GM21529 (cell line): ENCODE results near the gene FLRT2.

Source experiments
- ATAC-seq: cut with Tn5 transposase; IDR thresholded peaks from one replicate; pipeline ENCODE4 v1.9.1; 2021; ENCODE audit not compliant: unreplicated experiment

FLRT2 gene

DNA sequence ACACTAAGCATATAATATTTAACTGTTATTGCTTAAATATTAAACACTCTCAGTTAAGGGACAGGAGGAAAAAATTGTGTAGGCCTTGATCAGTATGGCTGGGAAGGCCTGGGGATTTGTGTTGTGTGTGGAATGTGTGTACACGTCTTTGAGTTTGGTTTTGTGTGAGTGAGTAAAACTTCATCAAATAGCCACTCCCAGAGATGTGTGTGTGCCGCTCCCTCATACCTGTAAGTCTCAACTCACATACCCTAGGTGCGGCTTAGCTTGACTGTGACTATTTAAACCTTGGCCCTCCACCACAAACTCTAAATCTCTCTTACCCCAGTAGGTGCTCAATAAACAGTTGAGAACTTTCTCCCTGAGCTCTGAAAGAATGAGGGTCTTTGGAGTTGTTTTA is 64.3 kb downstream of the FLRT2 start:
- ATAC-seq = no peak

DNA sequence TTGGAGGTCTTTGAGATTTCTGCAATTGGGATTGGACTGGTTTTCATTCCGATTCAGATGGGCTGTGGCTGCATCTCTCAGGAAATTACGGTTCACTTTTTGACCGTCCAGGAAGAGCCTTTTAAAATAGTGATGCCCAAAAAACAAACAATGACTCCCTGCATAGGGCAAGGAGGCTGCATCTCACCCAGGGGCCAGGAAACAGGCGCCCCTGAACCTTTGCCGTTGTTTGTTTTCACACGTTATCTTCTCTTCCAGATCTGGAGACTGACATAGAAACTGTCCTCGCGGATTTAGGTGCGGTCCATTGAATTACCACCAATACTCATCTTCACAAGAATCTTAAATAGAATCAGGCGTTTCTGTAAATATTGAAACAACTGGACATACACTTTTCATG is 66.0 kb downstream of the FLRT2 start:
- no peak for ATAC-seq

DNA sequence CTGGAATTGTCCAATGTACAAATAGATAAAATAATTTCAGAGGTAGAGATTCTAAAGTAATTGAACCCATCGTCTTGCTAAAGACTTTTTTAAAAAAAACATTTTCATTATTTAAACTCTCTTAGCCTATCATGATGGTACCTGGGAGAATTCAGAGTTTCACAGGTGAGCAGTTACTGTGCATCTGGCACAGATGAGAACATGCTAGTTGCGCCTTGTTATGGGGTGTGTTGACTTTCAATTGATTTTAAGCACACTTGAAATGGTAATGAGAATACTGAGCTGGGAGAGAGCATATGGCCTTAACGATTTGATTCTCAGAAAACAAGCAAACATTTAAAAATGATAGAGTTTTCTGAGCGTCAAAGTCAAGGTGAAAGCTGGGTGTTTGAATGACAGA is 66.6 kb downstream of the FLRT2 start:
- no peak for ATAC-seq

DNA sequence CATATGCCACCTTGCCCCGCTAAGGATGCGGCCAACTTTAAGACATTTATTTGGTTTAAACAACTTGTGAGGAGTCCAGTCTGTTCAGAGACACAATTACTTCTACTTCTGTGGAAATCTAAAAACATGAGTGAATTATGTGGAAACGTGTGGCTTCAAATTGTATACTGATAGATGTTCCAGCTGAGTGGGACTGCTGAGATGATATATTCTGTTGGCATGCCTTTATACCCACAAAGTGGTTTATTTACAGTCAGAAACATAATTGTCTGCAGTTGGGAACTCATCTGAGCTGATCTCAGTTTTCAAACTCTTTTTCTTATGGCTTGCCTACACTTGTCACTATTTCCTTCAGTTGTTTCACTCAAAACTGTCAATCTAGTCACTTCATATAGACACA is 67.8 kb downstream of the FLRT2 start:
- ATAC-seq = no peak

DNA sequence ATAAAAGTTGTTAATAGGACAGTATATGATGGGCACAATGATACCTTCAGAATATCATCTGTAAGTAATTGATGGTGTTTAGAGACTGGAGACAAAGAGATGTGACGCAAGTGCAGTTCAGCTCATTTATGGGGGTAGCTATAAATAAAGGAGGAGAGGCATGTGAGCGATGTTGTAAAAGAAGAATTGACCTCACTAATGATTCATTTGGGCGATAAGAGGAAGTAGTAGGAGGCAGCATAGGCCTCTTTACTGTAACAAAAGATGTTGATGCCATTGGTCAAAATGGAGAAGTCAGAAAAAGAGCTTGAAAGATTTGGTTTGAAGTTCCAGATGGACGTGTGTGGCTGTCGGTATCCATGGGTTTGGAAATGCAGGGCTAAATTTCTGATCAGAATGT is 70.0 kb downstream of the FLRT2 start:
- no peak for ATAC-seq

DNA sequence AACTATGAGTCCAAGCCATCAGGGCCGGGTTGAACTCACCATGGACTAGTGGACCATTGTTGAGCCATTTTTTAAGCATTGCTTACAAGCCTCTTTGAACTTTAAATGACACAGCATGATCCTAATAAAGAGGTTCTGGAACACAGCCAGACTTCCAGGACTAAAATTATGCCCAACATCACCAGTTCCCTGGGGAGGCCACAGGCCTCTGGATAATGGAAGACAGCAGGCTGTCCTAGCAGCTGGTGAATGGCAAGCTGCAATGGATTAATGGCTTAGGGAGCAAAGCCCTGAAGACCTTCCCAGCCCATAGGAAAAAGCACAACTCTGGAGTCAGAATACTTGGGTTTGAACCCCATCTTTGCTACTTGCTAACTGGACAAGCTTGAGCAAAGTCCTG is 71.3 kb downstream of the FLRT2 start:
- ATAC-seq = no peak

DNA sequence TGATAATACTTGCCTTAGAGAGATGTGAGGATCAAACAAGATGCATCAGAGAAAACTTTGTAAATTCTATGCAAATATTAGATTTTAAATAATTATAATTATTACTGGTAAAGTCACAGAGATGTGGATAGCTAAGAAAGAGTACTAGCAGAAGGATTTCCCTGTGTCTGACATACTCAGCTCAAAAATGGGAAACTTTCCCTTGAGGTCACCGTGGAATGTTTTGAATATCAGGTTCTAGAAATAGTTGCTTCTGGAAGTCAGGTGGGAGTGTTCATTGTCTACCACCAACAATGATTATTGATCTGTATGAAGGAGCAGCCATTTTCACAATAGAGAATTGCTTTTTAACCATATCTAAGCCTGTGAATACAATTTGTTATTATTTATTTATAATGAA is 71.7 kb downstream of the FLRT2 start:
- ATAC-seq = no peak

DNA sequence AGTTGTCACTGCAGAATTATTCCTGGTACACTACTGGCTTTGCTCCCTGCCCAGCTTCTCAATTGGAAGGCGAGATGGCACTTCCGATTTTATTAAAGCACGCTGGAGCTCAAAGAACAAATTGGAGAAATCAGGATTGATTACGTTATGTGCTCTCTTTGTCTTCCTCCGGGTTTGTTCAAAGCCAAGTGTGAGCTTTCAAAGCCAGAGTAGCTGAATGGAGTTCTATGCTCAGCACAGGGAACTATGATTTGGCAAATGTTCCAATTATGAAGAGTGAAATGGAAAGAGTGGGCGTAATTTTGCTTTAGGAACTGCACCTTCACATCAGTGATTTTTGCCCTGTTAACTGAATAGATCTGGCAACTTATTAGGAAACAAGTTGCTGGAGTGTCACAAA is 72.4 kb downstream of the FLRT2 start:
- no peak for ATAC-seq

DNA sequence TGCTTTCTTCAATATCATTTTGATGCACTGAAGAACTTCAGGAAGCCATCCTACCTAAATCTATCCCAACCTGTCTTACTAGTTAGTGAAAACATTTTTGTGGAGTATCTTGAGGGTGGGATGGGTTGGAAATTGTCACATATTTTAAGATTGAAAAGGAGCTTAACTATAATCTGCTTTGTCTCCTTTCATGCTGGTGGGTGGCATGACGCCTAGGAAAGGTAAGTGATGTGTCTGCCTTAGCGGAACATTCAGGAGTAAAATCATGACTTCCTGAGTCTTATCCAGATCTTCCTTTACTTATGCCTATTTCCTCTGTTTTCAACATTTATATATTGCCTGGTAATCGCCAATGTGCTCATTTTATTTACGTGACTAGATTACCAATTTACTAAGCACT is 74.1 kb downstream of the FLRT2 start:
- no peak for ATAC-seq

DNA sequence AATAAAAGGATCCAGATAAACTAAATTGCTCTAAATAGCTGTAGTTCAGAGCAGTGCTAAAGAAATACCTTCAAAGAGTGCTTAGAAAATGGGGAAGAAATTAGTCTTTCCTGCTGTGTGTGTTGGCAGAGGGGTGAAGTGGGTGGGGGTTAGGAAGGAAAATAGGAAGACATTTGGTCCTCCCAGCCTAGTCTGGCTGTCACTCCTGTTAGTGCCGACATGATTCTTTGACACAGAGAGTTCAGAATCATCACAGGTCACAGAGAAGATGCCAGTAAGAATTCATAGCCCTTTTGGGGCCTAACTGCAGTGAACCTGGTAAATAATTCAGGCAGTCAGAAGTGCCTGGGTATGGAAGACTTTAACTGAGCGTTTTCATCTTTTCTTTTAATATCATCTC is 74.8 kb downstream of the FLRT2 start:
- no peak for ATAC-seq

DNA sequence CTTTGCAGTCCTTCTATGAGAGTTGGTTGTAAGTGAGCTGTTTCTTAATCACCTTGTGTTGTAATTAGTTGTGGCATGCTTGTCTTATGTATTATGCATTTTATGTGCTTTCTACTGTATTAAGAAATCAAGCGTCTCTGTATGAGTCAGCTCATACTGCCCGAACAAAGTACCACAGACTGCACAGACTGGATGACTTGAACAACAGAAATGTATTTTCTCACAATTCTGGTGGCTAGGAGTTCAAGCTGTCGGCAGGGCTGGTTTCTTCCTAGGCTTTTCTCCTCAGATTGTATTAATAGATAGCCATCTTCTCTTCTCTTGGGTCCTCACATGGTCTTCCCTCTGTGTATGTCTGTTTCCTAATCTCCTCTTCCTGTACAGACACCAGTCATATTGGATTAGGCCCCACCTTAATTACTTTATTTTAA is 77.7 kb downstream of the FLRT2 start:
- ATAC-seq = no peak

DNA sequence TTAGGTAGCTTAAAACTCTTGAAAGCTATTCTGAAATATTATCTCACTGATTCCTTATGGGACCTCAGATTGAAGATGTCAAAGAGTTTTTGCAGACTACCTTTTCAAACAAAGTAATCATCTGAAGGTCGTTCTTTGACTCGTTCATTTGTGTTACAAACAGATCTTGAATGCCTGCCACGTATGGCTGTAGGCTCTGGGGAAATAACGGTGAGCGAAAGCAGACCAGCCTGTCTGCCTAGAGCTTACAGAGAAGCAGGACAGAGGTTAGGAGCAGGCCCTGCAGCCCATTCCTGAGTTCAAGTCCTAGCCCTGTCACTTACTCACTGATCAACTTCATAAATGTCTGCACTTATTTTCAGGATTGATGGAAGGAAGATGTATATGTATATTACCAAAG is 83.6 kb downstream of the FLRT2 start:
- no peak for ATAC-seq

DNA sequence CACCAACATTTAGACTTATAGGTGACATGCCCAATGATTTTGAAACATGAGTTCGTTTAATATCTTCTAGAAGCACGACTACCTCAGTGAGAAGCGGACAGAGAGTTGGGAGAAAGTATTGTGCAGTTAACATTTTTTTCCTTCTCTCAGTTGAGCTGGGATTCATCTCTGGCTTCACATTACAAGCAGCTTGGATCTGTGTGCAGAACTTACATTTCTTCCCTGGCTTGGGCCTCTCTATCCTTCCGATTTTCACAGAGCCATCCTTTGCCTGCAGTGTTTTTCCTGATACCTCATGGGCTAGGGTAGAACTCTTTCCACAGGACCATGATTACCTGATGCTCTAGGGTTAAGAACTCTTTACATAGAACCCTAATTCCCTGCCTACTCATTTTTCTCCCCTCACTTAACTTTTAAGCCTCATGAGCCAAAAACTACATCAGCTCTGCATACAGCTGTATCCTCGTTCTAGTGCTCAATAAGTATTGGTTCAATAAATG is 86.5 kb downstream of the FLRT2 start:
- no peak for ATAC-seq

DNA sequence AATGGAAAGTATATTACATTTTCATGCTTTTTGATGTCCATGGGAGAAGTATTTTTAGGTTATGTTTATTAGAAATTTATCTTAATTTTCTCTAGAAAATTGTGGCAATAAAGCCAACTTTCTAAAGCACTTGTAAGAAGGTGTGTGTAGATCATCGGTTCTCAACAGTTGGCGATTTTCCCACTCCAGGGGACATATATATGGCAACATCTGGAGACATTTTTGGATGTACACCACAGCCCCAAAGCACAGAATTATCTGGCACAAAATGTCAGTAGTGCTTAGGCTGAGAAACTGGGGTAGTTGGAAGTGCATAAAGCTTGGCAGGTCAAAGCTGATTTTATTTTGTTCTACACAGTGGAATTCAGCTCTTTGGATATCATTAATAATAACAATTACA is 86.9 kb downstream of the FLRT2 start:
- no peak for ATAC-seq

DNA sequence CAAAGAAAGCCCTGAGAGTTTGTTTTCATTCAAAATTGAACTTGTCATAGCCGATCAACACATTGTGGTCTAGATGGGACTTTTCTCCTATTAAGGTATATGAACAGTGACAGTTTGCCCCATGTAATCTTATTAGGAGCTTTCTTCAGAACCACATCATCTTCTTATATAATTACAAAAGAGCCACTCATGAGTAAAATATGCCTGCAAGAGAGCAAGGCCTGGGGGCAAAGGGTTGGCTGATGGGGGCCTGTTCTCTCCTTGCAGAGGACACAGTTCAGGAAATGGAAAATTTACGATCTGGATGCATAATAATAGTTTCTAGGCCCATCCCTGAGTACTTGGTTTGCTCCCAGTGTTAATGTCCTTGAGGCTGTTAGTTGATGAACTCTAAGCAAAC is 87.8 kb downstream of the FLRT2 start:
- no peak for ATAC-seq

DNA sequence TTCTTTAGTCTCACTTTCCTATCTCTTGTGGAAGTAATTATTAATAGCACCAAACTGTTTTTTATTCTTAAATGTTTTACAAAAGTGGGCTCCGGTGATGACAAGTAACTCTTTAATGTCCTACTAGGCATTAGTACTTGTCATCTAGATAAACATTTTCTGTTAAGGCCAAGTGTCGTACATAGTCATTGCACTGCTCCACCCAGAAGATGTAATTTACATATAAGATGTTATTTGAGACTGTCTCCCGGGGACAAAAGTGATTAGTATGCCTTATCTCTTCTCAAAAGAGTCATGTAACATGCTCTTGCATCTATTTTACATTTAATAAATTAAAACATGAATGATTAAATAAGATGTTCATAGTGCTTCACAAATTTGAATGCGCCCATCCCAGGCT is 88.4 kb downstream of the FLRT2 start:
- ATAC-seq = no peak

DNA sequence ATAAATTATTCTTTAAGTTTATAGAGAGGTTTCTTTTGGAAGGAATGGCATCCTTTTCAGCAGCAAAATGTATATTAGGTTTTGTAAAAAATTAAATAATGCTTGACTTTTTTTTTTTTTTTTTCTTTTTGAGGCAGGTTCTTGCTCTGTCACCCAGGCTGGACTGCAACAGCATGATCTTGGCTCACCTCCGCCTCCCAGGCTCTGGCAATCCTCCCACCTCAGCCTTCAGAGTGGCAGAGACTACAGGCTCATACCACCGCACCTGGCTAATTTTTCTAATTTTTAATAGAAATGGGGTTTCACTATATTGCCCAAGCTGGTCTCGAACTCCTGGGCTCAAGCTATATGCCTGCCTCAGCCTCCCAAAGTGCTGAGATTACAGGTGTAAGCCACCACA is 89.0 kb downstream of the FLRT2 start:
- no peak for ATAC-seq

DNA sequence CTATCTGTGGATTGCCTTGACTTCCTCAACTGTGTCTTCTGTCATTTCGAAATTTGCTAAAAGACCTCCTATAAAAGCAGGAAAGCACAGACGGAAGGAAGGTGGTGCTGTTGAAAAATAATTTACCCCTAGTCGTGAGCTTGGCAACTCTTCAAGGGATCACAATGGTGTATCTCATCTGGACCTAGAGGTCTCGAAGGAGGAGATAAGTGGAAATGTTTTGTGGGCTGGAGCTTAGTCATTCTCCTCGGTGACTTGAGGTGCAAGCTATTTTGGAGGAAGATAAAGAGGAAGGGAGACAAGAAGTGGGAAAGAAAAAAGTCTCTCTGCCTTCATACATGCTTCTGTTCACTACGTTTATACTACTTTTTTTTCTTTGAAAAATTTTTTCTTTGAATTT is 89.9 kb downstream of the FLRT2 start:
- ATAC-seq = no peak

DNA sequence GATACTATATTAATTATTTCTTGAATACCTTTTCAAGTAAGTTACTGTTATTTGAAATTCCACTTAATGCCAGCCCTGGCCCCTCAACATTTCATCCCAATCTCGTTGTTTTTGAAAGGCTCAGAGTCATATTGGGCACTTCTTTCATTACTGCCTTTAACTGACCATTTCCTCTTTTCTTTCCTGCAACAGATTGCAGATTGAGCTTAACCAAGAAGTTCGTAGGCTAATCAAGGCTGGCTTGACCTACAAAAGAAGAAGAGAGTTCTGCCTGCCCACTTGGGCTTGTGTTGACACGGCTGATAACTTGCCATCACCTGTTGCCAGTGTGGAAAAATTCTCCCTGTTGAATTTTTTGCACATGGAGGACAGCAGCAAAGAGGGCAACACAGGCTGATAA is 91.0 kb downstream of the FLRT2 start:
- no peak for ATAC-seq

DNA sequence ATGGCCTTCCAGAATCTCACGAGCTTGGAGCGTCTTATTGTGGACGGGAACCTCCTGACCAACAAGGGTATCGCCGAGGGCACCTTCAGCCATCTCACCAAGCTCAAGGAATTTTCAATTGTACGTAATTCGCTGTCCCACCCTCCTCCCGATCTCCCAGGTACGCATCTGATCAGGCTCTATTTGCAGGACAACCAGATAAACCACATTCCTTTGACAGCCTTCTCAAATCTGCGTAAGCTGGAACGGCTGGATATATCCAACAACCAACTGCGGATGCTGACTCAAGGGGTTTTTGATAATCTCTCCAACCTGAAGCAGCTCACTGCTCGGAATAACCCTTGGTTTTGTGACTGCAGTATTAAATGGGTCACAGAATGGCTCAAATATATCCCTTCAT is 92.2 kb downstream of the FLRT2 start:
- ATAC-seq = no peak

DNA sequence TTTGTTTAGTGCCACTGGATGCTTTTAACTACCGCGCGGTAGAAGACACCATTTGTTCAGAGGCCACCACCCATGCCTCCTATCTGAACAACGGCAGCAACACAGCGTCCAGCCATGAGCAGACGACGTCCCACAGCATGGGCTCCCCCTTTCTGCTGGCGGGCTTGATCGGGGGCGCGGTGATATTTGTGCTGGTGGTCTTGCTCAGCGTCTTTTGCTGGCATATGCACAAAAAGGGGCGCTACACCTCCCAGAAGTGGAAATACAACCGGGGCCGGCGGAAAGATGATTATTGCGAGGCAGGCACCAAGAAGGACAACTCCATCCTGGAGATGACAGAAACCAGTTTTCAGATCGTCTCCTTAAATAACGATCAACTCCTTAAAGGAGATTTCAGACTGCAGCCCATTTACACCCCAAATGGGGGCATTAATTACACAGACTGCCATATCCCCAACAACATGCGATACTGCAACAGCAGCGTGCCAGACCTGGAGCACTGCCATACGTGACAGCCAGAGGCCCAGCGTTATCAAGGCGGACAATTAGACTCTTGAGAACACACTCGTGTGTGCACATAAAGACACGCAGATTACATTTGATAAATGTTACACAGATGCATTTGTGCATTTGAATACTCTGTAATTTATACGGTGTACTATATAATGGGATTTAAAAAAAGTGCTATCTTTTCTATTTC is 93.2 kb downstream of the FLRT2 start:
- no peak for ATAC-seq

DNA sequence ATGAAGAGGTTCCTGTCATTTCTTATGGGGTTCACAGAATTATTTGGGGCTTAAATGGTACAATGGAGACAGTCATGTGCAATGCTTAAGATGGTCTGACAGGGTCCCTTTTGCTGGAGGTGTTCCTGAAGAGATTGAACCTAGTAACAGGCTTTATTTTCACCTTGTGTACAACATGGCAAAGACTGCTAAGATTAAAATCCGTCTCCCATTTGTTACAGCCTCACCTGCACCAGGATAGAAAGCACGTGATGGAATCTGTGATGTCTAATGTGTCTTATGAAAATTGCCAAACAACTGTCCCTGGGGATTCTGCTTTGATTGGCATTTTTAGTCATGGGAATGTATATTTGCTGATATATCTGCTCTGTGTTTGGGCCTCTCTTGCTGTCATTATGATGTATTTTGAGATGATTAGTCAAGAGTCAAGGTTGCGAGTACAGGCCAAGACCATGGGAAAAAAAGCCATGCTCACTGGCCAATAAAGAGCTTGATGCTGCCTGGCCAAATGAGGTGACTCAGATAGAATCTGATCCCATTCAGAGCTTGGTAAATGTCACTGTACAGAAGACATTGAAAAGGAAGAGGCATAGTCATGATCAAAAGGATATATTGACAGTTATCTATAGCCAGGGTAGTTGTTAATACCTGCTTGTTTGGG is 96.1 kb downstream of the FLRT2 start:
- no peak for ATAC-seq

DNA sequence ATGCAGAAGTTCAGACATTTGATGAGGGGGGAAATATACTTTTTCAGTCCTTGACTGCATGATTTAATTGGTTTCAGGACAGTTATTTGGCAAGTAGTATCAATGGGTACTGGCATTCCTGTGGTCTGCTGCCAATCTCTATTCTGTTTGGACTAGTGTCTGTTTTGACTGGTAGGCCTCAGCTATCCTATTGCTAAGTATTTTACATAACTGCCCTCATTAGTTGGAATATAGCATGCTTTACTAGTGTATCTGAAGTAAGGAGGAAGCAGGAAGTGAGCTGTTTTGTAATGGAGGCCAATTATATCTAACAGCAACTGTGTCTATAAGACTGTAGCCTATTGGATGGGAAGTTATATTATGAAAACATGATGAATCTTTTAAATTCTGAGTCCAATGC is 104.3 kb downstream of the FLRT2 start:
- ATAC-seq = no peak
